ENCODE data around the gene CBLB. TPM values are rescaled to one million over a fixed set of nuclear protein-coding genes. Genes with fewer than 3 reads are reported as not detected.

Gene CBLB
- total and polyA plus RNA-seq, 2 experiments from 2014 or later: 20.5 to 47.7 TPM

DNA sequence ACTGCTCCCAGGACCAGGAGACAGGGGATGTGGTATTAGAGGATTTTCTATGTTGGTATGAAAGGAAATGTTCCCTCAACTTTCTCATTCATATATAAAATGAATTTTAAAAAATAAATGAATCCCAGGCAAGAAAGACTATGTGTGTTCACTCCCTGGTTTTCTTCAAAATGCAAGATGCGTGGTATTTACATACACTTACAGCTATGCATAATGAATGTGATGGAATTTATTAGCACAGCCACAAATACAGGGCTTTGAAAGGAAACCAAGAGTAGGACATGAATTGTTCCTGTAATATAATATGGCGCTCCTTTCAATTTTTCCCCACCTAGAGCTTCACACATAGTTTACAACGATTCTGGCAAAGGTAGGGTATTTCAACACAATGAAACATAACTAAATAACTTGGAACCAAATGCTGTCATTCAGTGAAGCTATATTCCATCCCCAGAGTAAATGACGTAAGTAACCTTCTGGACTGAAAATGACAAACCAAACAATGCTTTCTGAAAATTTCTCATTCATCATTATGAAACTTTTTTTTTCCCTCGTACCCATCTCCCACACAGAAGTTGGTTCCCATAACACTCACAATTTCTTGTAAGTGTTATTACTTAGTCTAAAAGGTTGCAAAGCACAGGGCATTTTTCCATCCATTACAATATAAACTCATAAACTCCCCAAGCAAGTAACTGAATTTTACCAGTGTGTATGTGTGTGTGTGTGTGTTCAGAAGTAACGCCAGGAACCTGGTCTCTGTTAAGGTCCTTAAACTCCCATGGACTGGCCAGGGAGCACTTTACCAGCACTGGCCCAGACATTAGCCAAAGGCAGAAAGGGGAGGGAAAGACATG lies 41.8 kb downstream of the CBLB start:
- Histone ChIP-seq H3K27me3 (ENCODE audit: insufficient read depth) (no peaks in the 10 kb centered on the region), H4K20me1 (replicated peaks; ENCODE audit: insufficient read depth) (no peaks in the 10 kb centered on the region), H3K9me2 (ENCODE audit: insufficient read depth) (no peaks in the 10 kb centered on the region), H3K4me3 (no peak overlapping the region), H3K4me1 (ENCODE audit: insufficient read depth) (no peaks in the 10 kb centered on the region; the same call in 1 of the 2 replicates), H3F3A (replicated peaks; ENCODE audit: low read depth) (no peaks in the 10 kb centered on the region), H3K27ac (ENCODE audit: low read depth) (no peak overlapping the region), H3K79me2 (replicated peaks; ENCODE audit: insufficient read depth) (peaks cover 18% of the 10 kb centered on the region; the same call in 1 of the 2 replicates), H3K4me2 (no peak overlapping the region), H3K36me3 (ENCODE audit: insufficient read depth) (no peaks in the 10 kb centered on the region), H2AFZ (no peak overlapping the region)
- peaks cover 23% of the 10 kb centered on the region; the same call in 2 of the 3 replicates for H3K4me1 Mint-ChIP-seq
- H3K27ac Mint-ChIP-seq: peak overlapping the region; percentile 43; the same call in 1 of the 2 replicates
- TF ChIP-seq ETS1 (IDR thresholded peaks at IDR 0.05) (no peak), JUNB (IDR thresholded peaks at IDR 0.05; ENCODE audit: unreplicated experiment) (no peak), CTCF (conservative IDR thresholded peaks at IDR 0.05; ENCODE audit: low read depth in 2 of 2) (no peak), EZH2 (IDR thresholded peaks at IDR 0.05; ENCODE audit: low read depth, unreplicated experiment) (no peak), STAT1 (IDR thresholded peaks at IDR 0.05; ENCODE audit: unreplicated experiment) (no peak), POLR2AphosphoS5 (IDR thresholded peaks at IDR 0.05; ENCODE audit: low read depth) (no peak)
- TF ChIP-seq, protein P1, sequence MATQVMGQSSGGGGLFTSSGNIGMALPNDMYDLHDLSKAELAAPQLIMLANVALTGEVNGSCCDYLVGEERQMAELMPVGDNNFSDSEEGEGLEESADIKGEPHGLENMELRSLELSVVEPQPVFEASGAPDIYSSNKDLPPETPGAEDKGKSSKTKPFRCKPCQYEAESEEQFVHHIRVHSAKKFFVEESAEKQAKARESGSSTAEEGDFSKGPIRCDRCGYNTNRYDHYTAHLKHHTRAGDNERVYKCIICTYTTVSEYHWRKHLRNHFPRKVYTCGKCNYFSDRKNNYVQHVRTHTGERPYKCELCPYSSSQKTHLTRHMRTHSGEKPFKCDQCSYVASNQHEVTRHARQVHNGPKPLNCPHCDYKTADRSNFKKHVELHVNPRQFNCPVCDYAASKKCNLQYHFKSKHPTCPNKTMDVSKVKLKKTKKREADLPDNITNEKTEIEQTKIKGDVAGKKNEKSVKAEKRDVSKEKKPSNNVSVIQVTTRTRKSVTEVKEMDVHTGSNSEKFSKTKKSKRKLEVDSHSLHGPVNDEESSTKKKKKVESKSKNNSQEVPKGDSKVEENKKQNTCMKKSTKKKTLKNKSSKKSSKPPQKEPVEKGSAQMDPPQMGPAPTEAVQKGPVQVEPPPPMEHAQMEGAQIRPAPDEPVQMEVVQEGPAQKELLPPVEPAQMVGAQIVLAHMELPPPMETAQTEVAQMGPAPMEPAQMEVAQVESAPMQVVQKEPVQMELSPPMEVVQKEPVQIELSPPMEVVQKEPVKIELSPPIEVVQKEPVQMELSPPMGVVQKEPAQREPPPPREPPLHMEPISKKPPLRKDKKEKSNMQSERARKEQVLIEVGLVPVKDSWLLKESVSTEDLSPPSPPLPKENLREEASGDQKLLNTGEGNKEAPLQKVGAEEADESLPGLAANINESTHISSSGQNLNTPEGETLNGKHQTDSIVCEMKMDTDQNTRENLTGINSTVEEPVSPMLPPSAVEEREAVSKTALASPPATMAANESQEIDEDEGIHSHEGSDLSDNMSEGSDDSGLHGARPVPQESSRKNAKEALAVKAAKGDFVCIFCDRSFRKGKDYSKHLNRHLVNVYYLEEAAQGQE (IDR thresholded peaks at IDR 0.05; ENCODE audit: unreplicated experiment): no peak
- TF ChIP-seq, protein P2, sequence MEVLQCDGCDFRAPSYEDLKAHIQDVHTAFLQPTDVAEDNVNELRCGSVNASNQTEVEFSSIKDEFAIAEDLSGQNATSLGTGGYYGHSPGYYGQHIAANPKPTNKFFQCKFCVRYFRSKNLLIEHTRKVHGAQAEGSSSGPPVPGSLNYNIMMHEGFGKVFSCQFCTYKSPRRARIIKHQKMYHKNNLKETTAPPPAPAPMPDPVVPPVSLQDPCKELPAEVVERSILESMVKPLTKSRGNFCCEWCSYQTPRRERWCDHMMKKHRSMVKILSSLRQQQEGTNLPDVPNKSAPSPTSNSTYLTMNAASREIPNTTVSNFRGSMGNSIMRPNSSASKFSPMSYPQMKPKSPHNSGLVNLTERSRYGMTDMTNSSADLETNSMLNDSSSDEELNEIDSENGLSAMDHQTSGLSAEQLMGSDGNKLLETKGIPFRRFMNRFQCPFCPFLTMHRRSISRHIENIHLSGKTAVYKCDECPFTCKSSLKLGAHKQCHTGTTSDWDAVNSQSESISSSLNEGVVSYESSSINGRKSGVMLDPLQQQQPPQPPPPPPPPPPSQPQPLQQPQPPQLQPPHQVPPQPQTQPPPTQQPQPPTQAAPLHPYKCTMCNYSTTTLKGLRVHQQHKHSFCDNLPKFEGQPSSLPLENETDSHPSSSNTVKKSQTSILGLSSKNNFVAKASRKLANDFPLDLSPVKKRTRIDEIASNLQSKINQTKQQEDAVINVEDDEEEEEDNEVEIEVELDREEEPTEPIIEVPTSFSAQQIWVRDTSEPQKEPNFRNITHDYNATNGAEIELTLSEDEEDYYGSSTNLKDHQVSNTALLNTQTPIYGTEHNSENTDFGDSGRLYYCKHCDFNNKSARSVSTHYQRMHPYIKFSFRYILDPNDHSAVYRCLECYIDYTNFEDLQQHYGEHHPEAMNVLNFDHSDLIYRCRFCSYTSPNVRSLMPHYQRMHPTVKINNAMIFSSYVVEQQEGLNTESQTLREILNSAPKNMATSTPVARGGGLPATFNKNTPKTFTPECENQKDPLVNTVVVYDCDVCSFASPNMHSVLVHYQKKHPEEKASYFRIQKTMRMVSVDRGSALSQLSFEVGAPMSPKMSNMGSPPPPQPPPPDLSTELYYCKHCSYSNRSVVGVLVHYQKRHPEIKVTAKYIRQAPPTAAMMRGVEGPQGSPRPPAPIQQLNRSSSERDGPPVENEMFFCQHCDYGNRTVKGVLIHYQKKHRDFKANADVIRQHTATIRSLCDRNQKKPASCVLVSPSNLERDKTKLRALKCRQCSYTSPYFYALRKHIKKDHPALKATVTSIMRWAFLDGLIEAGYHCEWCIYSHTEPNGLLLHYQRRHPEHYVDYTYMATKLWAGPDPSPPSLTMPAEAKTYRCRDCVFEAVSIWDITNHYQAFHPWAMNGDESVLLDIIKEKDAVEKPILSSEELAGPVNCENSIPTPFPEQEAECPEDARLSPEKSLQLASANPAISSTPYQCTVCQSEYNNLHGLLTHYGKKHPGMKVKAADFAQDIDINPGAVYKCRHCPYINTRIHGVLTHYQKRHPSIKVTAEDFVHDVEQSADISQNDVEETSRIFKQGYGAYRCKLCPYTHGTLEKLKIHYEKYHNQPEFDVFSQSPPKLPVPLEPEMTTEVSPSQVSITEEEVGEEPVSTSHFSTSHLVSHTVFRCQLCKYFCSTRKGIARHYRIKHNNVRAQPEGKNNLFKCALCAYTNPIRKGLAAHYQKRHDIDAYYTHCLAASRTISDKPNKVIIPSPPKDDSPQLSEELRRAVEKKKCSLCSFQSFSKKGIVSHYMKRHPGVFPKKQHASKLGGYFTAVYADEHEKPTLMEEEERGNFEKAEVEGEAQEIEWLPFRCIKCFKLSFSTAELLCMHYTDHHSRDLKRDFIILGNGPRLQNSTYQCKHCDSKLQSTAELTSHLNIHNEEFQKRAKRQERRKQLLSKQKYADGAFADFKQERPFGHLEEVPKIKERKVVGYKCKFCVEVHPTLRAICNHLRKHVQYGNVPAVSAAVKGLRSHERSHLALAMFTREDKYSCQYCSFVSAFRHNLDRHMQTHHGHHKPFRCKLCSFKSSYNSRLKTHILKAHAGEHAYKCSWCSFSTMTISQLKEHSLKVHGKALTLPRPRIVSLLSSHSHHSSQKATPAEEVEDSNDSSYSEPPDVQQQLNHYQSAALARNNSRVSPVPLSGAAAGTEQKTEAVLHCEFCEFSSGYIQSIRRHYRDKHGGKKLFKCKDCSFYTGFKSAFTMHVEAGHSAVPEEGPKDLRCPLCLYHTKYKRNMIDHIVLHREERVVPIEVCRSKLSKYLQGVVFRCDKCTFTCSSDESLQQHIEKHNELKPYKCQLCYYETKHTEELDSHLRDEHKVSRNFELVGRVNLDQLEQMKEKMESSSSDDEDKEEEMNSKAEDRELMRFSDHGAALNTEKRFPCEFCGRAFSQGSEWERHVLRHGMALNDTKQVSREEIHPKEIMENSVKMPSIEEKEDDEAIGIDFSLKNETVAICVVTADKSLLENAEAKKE (CRISPR knock-in tag; IDR thresholded peaks at IDR 0.05): no peak
- H3K27me3 Mint-ChIP-seq (ENCODE audit: insufficient read depth, low read depth, poor library complexity): peaks cover 3% of the 10 kb centered on the region
- no peaks in the 10 kb centered on the region for H3K9me3 Mint-ChIP-seq
- no peak for DNase-seq (ENCODE audit: low spot score)
- no peak overlapping the region for H3K4me3 Mint-ChIP-seq
- H3K36me3 Mint-ChIP-seq (ENCODE audit: low read depth): peaks cover 6% of the 10 kb centered on the region; the same call in 1 of the 3 replicates
- no peak for ATAC-seq

Measured in GM23338 (cell line).